ENCODE measurements around the gene POLG. TPM values are rescaled to one million over a fixed set of nuclear protein-coding genes. Genes with fewer than 3 reads are reported as not detected.

The POLG gene
- total and polyA plus RNA-seq, 9 donors: 36.6 to 53.2 (median 39.4) TPM

- DNase-seq: no peak
- WGBS (ENCODE audit: insufficient coverage): no CpG with 5 or more reads among the region's 2 CpGs
- no peaks in the 10 kb centered on the region for H3K4me1 ChIP-seq (ENCODE audit: control insufficient read depth, insufficient read depth, low read length)
- no peaks in the 10 kb centered on the region for H3K9me3 ChIP-seq (replicated peaks; ENCODE audit: control insufficient read depth, low read depth, low read length)
- H3K4me3 ChIP-seq (ENCODE audit: low read length): no peak overlapping the region
- peaks cover 55% of the 10 kb centered on the region for H3K27me3 ChIP-seq (ENCODE audit: control insufficient read depth, insufficient read depth, low read length)
- H3K27ac ChIP-seq (ENCODE audit: low read length): no peak overlapping the region
- H3K36me3 ChIP-seq (ENCODE audit: control insufficient read depth, insufficient read depth, low read length): no peaks in the 10 kb centered on the region
Observed at GRCh38 chr15:89353991-89354390, 19.4 kb upstream of the POLG start.

GRCh38 chr15:89352476-89352875 is 17.9 kb upstream of the POLG start:
- no peaks in the 10 kb centered on the region for H3K4me1 ChIP-seq (ENCODE audit: control insufficient read depth, insufficient read depth, low read length)
- H3K9me3 ChIP-seq (replicated peaks; ENCODE audit: control insufficient read depth, low read depth, low read length): no peaks in the 10 kb centered on the region
- peaks cover 40% of the 10 kb centered on the region for H3K27me3 ChIP-seq (ENCODE audit: control insufficient read depth, insufficient read depth, low read length)
- 50% methylated on average over 1 of the region's 4 CpGs for WGBS (ENCODE audit: insufficient coverage)
- H3K36me3 ChIP-seq (ENCODE audit: control insufficient read depth, insufficient read depth, low read length): no peaks in the 10 kb centered on the region
- no peak overlapping the region for H3K27ac ChIP-seq (ENCODE audit: low read length)
- H3K4me3 ChIP-seq (ENCODE audit: low read length): no peak overlapping the region
- no peak for DNase-seq

GRCh38 chr15:89349206-89349558 is 14.6 kb upstream of the POLG start:
- H3K9me3 ChIP-seq (replicated peaks; ENCODE audit: control insufficient read depth, low read depth, low read length): no peaks in the 10 kb centered on the region
- no peak overlapping the region for H3K27ac ChIP-seq (ENCODE audit: low read length)
- no peaks in the 10 kb centered on the region for H3K36me3 ChIP-seq (ENCODE audit: control insufficient read depth, insufficient read depth, low read length)
- DNase-seq: no peak
- H3K27me3 ChIP-seq (ENCODE audit: control insufficient read depth, insufficient read depth, low read length): peaks cover 39% of the 10 kb centered on the region
- H3K4me1 ChIP-seq (ENCODE audit: control insufficient read depth, insufficient read depth, low read length): no peaks in the 10 kb centered on the region
- 71% methylated on average over 3 of the region's 5 CpGs for WGBS (ENCODE audit: insufficient coverage)
- H3K4me3 ChIP-seq (ENCODE audit: low read length): no peak overlapping the region

- peaks cover 30% of the 10 kb centered on the region for H3K27me3 ChIP-seq (ENCODE audit: control insufficient read depth, insufficient read depth, low read length)
- 26% methylated on average over 9 of the region's 10 CpGs for WGBS (ENCODE audit: insufficient coverage)
Observed at GRCh38 chr15:89346516-89347231, 12.1 kb upstream of the POLG start.

GRCh38 chr15:89345248-89345647 is 10.6 kb upstream of the POLG start:
- Histone ChIP-seq H3K9me3 (replicated peaks; ENCODE audit: control insufficient read depth, low read depth, low read length) (no peaks in the 10 kb centered on the region), H3K27me3 (ENCODE audit: control insufficient read depth, insufficient read depth, low read length) (peaks cover 31% of the 10 kb centered on the region), H3K4me3 (ENCODE audit: low read length) (no peak overlapping the region), H3K27ac (ENCODE audit: low read length) (no peak overlapping the region), H3K4me1 (ENCODE audit: control insufficient read depth, insufficient read depth, low read length) (no peaks in the 10 kb centered on the region), H3K36me3 (ENCODE audit: control insufficient read depth, insufficient read depth, low read length) (no peaks in the 10 kb centered on the region)
- DNase-seq: no peak
- no CpG with 5 or more reads among the region's 4 CpGs for WGBS (ENCODE audit: insufficient coverage)

More at GRCh38 chr15:89346516-89347231, 12.1 kb upstream of the POLG start:
- no peaks in the 10 kb centered on the region for H3K36me3 ChIP-seq (ENCODE audit: control insufficient read depth, insufficient read depth, low read length)
- H3K9me3 ChIP-seq (replicated peaks; ENCODE audit: control insufficient read depth, low read depth, low read length): no peaks in the 10 kb centered on the region
- H3K4me1 ChIP-seq (ENCODE audit: control insufficient read depth, insufficient read depth, low read length): no peaks in the 10 kb centered on the region
- no peak overlapping the region for H3K27ac ChIP-seq (ENCODE audit: low read length)
- DNase-seq: no peak
- H3K4me3 ChIP-seq (ENCODE audit: low read length): no peak overlapping the region

- Histone ChIP-seq H3K36me3 (ENCODE audit: control insufficient read depth, insufficient read depth, low read length) (no peaks in the 10 kb centered on the region), H3K4me1 (ENCODE audit: control insufficient read depth, insufficient read depth, low read length) (no peaks in the 10 kb centered on the region), H3K9me3 (replicated peaks; ENCODE audit: control insufficient read depth, low read depth, low read length) (no peaks in the 10 kb centered on the region), H3K4me3 (ENCODE audit: low read length) (no peak overlapping the region), H3K27me3 (ENCODE audit: control insufficient read depth, insufficient read depth, low read length) (peaks cover 39% of the 10 kb centered on the region), H3K27ac (ENCODE audit: low read length) (no peak overlapping the region)
- 84% methylated on average over 3 of the region's 3 CpGs for WGBS (ENCODE audit: insufficient coverage)
- DNase-seq: no peak
Observed at GRCh38 chr15:89342840-89343239, 8.2 kb upstream of the POLG start.

GRCh38 chr15:89341316-89342005 is 6.8 kb upstream of the POLG start:
- 69% methylated on average over 6 of the region's 8 CpGs for WGBS (ENCODE audit: insufficient coverage)
- Histone ChIP-seq H3K9me3 (replicated peaks; ENCODE audit: control insufficient read depth, low read depth, low read length) (no peaks in the 10 kb centered on the region), H3K4me3 (ENCODE audit: low read length) (no peak overlapping the region), H3K36me3 (ENCODE audit: control insufficient read depth, insufficient read depth, low read length) (no peaks in the 10 kb centered on the region), H3K27me3 (ENCODE audit: control insufficient read depth, insufficient read depth, low read length) (peaks cover 41% of the 10 kb centered on the region), H3K27ac (ENCODE audit: low read length) (no peak overlapping the region), H3K4me1 (ENCODE audit: control insufficient read depth, insufficient read depth, low read length) (no peaks in the 10 kb centered on the region)
- no peak for DNase-seq

GRCh38 chr15:89340573-89340972 is 5.9 kb upstream of the POLG start:
- 56% methylated on average over 1 of the region's 7 CpGs for WGBS (ENCODE audit: insufficient coverage)
- no peak overlapping the region for H3K4me3 ChIP-seq (ENCODE audit: low read length)
- DNase-seq: no peak

GRCh38 chr15:89338036-89338435 is 3.4 kb upstream of the POLG start:
- Histone ChIP-seq H3K27me3 (ENCODE audit: control insufficient read depth, insufficient read depth, low read length) (peaks cover 30% of the 10 kb centered on the region), H3K9me3 (replicated peaks; ENCODE audit: control insufficient read depth, low read depth, low read length) (no peaks in the 10 kb centered on the region), H3K27ac (ENCODE audit: low read length) (no peak overlapping the region), H3K36me3 (ENCODE audit: control insufficient read depth, insufficient read depth, low read length) (peaks cover 2% of the 10 kb centered on the region), H3K4me3 (ENCODE audit: low read length) (no peak overlapping the region), H3K4me1 (ENCODE audit: control insufficient read depth, insufficient read depth, low read length) (peaks cover 20% of the 10 kb centered on the region)
- 74% methylated on average over 6 of the region's 6 CpGs for WGBS (ENCODE audit: insufficient coverage)
- DNase-seq: no peak

More at GRCh38 chr15:89340573-89340972, 5.9 kb upstream of the POLG start:
- no peak overlapping the region for H3K27ac ChIP-seq (ENCODE audit: low read length)
- no peaks in the 10 kb centered on the region for H3K36me3 ChIP-seq (ENCODE audit: control insufficient read depth, insufficient read depth, low read length)
- H3K4me1 ChIP-seq (ENCODE audit: control insufficient read depth, insufficient read depth, low read length): peaks cover 3% of the 10 kb centered on the region
- H3K27me3 ChIP-seq (ENCODE audit: control insufficient read depth, insufficient read depth, low read length): peaks cover 34% of the 10 kb centered on the region
- no peaks in the 10 kb centered on the region for H3K9me3 ChIP-seq (replicated peaks; ENCODE audit: control insufficient read depth, low read depth, low read length)

GRCh38 chr15:89335298-89336041 is 846 bp upstream of the POLG start:
- Histone ChIP-seq H3K4me3 (ENCODE audit: low read length) (peak overlapping the region; percentile 91), H3K9me3 (replicated peaks; ENCODE audit: control insufficient read depth, low read depth, low read length) (no peaks in the 10 kb centered on the region), H3K27me3 (ENCODE audit: control insufficient read depth, insufficient read depth, low read length) (peaks cover 18% of the 10 kb centered on the region), H3K4me1 (ENCODE audit: control insufficient read depth, insufficient read depth, low read length) (peaks cover 35% of the 10 kb centered on the region), H3K27ac (ENCODE audit: low read length) (peak overlapping the region; percentile 51), H3K36me3 (ENCODE audit: control insufficient read depth, insufficient read depth, low read length) (peaks cover 21% of the 10 kb centered on the region)
- 2% methylated on average over 27 of the region's 40 CpGs for WGBS (ENCODE audit: insufficient coverage)
- DNase-seq: peak; percentile 62

All from muscle of leg (tissue), 11 donors.